HepG2 (cell line): ENCODE results near the gene ERBB3. TPM values are rescaled to one million over a fixed set of nuclear protein-coding genes. Genes with fewer than 3 reads are reported as not detected.

Experiments
- BCL6 ChIP-seq: IDR thresholded peaks from 2 replicates; pipeline ENCODE4 v1.6.1; 2016; ENCODE audit warnings: missing genetic modification reagents, missing compliant biosample characterization
- CBX5 ChIP-seq: sonication (generic); formaldehyde crosslinking; IDR thresholded peaks from 2 replicates; pipeline ENCODE4 v1.4.0; 2020; ENCODE audit warnings: missing genetic modification reagents, borderline replicate concordance
- FOXP4 ChIP-seq: sonication (generic); formaldehyde crosslinking; IDR thresholded peaks from 2 replicates; pipeline ENCODE4 v1.4.0; 2020; ENCODE audit warnings: missing genetic modification reagents
- GPBP1L1 ChIP-seq: sonication (generic); formaldehyde crosslinking; IDR thresholded peaks from 2 replicates; pipeline ENCODE4 v1.5.0; 2020; ENCODE audit warnings: mild to moderate bottlenecking, missing genetic modification reagents
- HOXA3 ChIP-seq: sonication (generic); formaldehyde crosslinking; IDR thresholded peaks from 2 replicates; pipeline ENCODE4 v1.5.0; 2020; ENCODE audit warnings: missing genetic modification reagents
- KDM3A ChIP-seq: IDR thresholded peaks from 2 replicates; pipeline ENCODE4 v1.6.1; 2018; ENCODE audit warnings: low read depth, missing compliant biosample characterization
- MEIS1 ChIP-seq: sonication (generic); formaldehyde crosslinking; IDR thresholded peaks from 2 replicates; pipeline ENCODE4 v1.9.0; 2021; ENCODE audit warnings: mild to moderate bottlenecking, missing genetic modification reagents, moderate library complexity, borderline replicate concordance
- MLXIP ChIP-seq: sonication (generic); formaldehyde crosslinking; IDR thresholded peaks from 2 replicates; pipeline ENCODE4 v1.9.0; 2021; ENCODE audit warnings: missing genetic modification reagents, borderline replicate concordance
- RARA ChIP-seq: IDR thresholded peaks from 2 replicates; pipeline ENCODE4 v1.6.1; 2016; ENCODE audit warnings: missing genetic modification reagents, missing compliant biosample characterization
- THAP11 ChIP-seq: IDR thresholded peaks from 2 replicates; pipeline ENCODE4 v1.6.1; 2016; ENCODE audit warnings: missing biosample characterization, missing genetic modification reagents
- THAP7 ChIP-seq: sonication (generic); formaldehyde crosslinking; IDR thresholded peaks from 2 replicates; pipeline ENCODE4 v1.8.1; 2023; ENCODE audit warnings: mild to moderate bottlenecking, missing genetic modification reagents
- ZKSCAN5 ChIP-seq: sonication (generic); formaldehyde crosslinking; IDR thresholded peaks from 2 replicates; pipeline ENCODE4 v1.5.1; 2020; ENCODE audit warnings: mild to moderate bottlenecking, missing genetic modification reagents
- ZNF276 ChIP-seq: sonication (generic); formaldehyde crosslinking; IDR thresholded peaks from 2 replicates; pipeline ENCODE4 v1.4.0; 2020; ENCODE audit warnings: mild to moderate bottlenecking, low read depth, missing genetic modification reagents
- ZNF281 ChIP-seq: sonication (generic); formaldehyde crosslinking; IDR thresholded peaks from 2 replicates; pipeline ENCODE4 v1.4.0; 2020; ENCODE audit warnings: missing genetic modification reagents, borderline replicate concordance
- ZNF562 ChIP-seq: sonication (generic); formaldehyde crosslinking; IDR thresholded peaks from 2 replicates; pipeline ENCODE4 v1.8.0; 2022; ENCODE audit warnings: missing genetic modification reagents, borderline replicate concordance
- ZNF614 ChIP-seq: IDR thresholded peaks from 2 replicates; pipeline ENCODE4 v1.6.1; 2018; ENCODE audit warnings: missing biosample characterization, missing genetic modification reagents, inconsistent platforms, borderline replicate concordance
- ZNF777 ChIP-seq: sonication (generic); formaldehyde crosslinking; IDR thresholded peaks from 2 replicates; pipeline ENCODE4 v1.4.0; 2020; ENCODE audit warnings: missing genetic modification reagents
- polyA plus RNA-seq, 8 experiments: library from polyadenylated mRNA; depleted of rRNA in 3 of 8; stranded (reverse) in 7 of 8; unstranded in 1 of 8; fragments of >200 nt; fragmentation: Illumina TruSeq in 4 of 8; extraction: Trizol in 4 of 8; gene quantifications; 2 replicates each; pipeline versions ENCODE4 v1.2.1 to v1.2.3, GENCODE V29; 2011 to 2016; ENCODE audit warnings: low read depth in 4 of 8, missing spikeins in 1 of 8, mixed read lengths in 1 of 8; ENCODE audit not compliant: insufficient read depth in 1 of 8
- total RNA-seq, 5 experiments: library from RNA; depleted of rRNA; stranded (reverse); fragments of >200 nt; fragmentation: Illumina TruSeq; extraction: Trizol; gene quantifications; 2 replicates each; pipeline ENCODE4 v1.2.3, GENCODE V29; 2016; ENCODE audit warnings: low read depth in 1 of 5

ERBB3 gene
- total and polyA plus RNA-seq, 2 of the 13 experiments (the other 11 are each of a cell fraction or from before 2014, with no cell fraction given) = 93.6 to 358 TPM

- TF ChIP-seq MEIS1 = no peak
- TF ChIP-seq HOXA3 (CRISPR knock-in tag) = peak; percentile 11; the same call in 1 of the 2 replicates
- TF ChIP-seq ZNF281 (CRISPR knock-in tag) = peak; percentile 8; the same call in 1 of the 2 replicates
- TF ChIP-seq CBX5 (CRISPR knock-in tag) = no peak
- TF ChIP-seq KDM3A (CRISPR knock-in tag) = no peak
- TF ChIP-seq RARA = 0 out of 2 replicates have a peak, but pooled peaks have one; percentile 14
- TF ChIP-seq BCL6 (CRISPR knock-in tag) = peak; percentile 43; the same call in 1 of the 2 replicates
- no peak for TF ChIP-seq GPBP1L1 (CRISPR knock-in tag)
- peak; percentile 61; the same call in 1 of the 2 replicates for TF ChIP-seq FOXP4
- peak; percentile 21; the same call in 1 of the 2 replicates for TF ChIP-seq THAP11 (CRISPR knock-in tag)
- no peak for TF ChIP-seq ZNF614 (CRISPR knock-in tag)
- no peak for TF ChIP-seq MLXIP
- no peak for TF ChIP-seq THAP7 (CRISPR knock-in tag)
- TF ChIP-seq ZNF562 (CRISPR knock-in tag) = no peak
- no peak for TF ChIP-seq ZNF276
- TF ChIP-seq ZKSCAN5 (CRISPR knock-in tag) = no peak
- no peak for TF ChIP-seq ZNF777 (CRISPR knock-in tag)
Observed at GRCh38 chr12:56082967-56083366, 3.0 kb downstream of the ERBB3 start (continued).
